Measurements from ENCODE around the gene ELMO2. TPM values are rescaled to one million over a fixed set of nuclear protein-coding genes. Genes with fewer than 3 reads are reported as not detected.
A peak's percentile ranks its signal among the peaks of the same experiment; 100 is the strongest.

The ELMO2 gene
- polyA plus RNA-seq = 100 to 1,000 TPM in 1 of 3 donors, 10 to 100 TPM in 2; 50.7 to 107 (median 98.7) TPM

GRCh38 chr20:46406200-46406985 is at the start of gene ELMO2:
Gene ELMO2, minus strand, starts transcription at chr20:46406615. Its CDS starts 12,133 bp downstream, at chr20:46394482.
- Mint-ChIP-seq H3K4me1 (peaks cover 70 to 78% of the 10 kb centered on the region in 2 donors), H3K4me3 (peak within 1 kb of the TSS; percentile 88 to 99 (median 95)), H3K9me3 (no peaks in the 10 kb centered on the region), H3K27me3 (ENCODE audit: low read depth in 3 of 3) (peaks cover 7 to 13% (median 10%) of the 10 kb centered on the region in 3 donors), H3K36me3 (peaks cover 0 to 2% (median 0%) of the 10 kb centered on the region in 3 donors), H3K27ac (peak within 1 kb of the TSS; percentile 91 to 98 (median 96))
- peak; percentile 93 to 95 (median 94) for DNase-seq

GRCh38 chr20:46455729-46456128 is 49.3 kb upstream of the ELMO2 start:
- no peak for DNase-seq
- Mint-ChIP-seq H3K4me3 (no peak overlapping the region), H3K36me3 (peaks cover 0 to 9% (median 0%) of the 10 kb centered on the region in 3 donors), H3K27me3 (ENCODE audit: low read depth in 3 of 3) (peaks cover 0 to 7% (median 5%) of the 10 kb centered on the region in 3 donors), H3K27ac (no peak overlapping the region), H3K9me3 (peaks cover 0 to 17% (median 11%) of the 10 kb centered on the region in 6 donors), H3K4me1 (peaks cover 0 to 5% of the 10 kb centered on the region in 2 donors)

GRCh38 chr20:46446851-46447250 is 40.4 kb upstream of the ELMO2 start:
- no peak for DNase-seq
- H3K36me3 Mint-ChIP-seq = no peaks in the 10 kb centered on the region
- no peak overlapping the region for H3K4me3 Mint-ChIP-seq
- no peaks in the 10 kb centered on the region for H3K9me3 Mint-ChIP-seq
- H3K27ac Mint-ChIP-seq = no peak overlapping the region
- H3K27me3 Mint-ChIP-seq (ENCODE audit: low read depth in 3 of 3) = peaks cover 2 to 26% (median 6%) of the 10 kb centered on the region in 3 donors
- no peaks in the 10 kb centered on the region for H3K4me1 Mint-ChIP-seq

- H3K27ac Mint-ChIP-seq = no peak overlapping the region
- no peaks in the 10 kb centered on the region for H3K36me3 Mint-ChIP-seq
- no peak overlapping the region for H3K4me3 Mint-ChIP-seq
- DNase-seq = no peak
- no peaks in the 10 kb centered on the region for H3K9me3 Mint-ChIP-seq
- peaks cover 0 to 8% (median 5%) of the 10 kb centered on the region in 3 donors for H3K27me3 Mint-ChIP-seq (ENCODE audit: low read depth in 3 of 3)
- no peaks in the 10 kb centered on the region for H3K4me1 Mint-ChIP-seq
These were observed 33.4 kb upstream of the ELMO2 start for GRCh38 chr20:46439837-46440236.

GRCh38 chr20:46438156-46438750 is 31.8 kb upstream of the ELMO2 start:
- Mint-ChIP-seq H3K27ac (no peak overlapping the region), H3K4me3 (no peak overlapping the region), H3K4me1 (no peaks in the 10 kb centered on the region), H3K36me3 (no peaks in the 10 kb centered on the region), H3K27me3 (ENCODE audit: low read depth in 3 of 3) (peaks cover under 1 to 6% (median 5%) of the 10 kb centered on the region in 3 donors), H3K9me3 (no peaks in the 10 kb centered on the region)
- peak in 1 of 3 donors; percentile 20 for DNase-seq

GRCh38 chr20:46435146-46435545 is 28.7 kb upstream of the ELMO2 start:
- Mint-ChIP-seq H3K9me3 (no peaks in the 10 kb centered on the region), H3K4me3 (no peak overlapping the region), H3K4me1 (no peaks in the 10 kb centered on the region), H3K27me3 (ENCODE audit: low read depth in 3 of 3) (peaks cover 3 to 10% (median 7%) of the 10 kb centered on the region in 3 donors), H3K36me3 (no peaks in the 10 kb centered on the region), H3K27ac (no peak overlapping the region)
- DNase-seq = no peak

- no peaks in the 10 kb centered on the region for H3K36me3 Mint-ChIP-seq
- H3K4me1 Mint-ChIP-seq = no peaks in the 10 kb centered on the region
- H3K27ac Mint-ChIP-seq = no peak overlapping the region
- H3K27me3 Mint-ChIP-seq (ENCODE audit: low read depth in 3 of 3) = peaks cover 3 to 10% (median 7%) of the 10 kb centered on the region in 3 donors
- no peak for DNase-seq
- no peaks in the 10 kb centered on the region for H3K9me3 Mint-ChIP-seq
- no peak overlapping the region for H3K4me3 Mint-ChIP-seq
These were observed 28.2 kb upstream of the ELMO2 start for GRCh38 chr20:46434597-46434996.

- peaks cover 3 to 18% (median 7%) of the 10 kb centered on the region in 3 donors for H3K27me3 Mint-ChIP-seq (ENCODE audit: low read depth in 3 of 3)
- H3K27ac Mint-ChIP-seq = no peak overlapping the region
These were observed 26.6 kb upstream of the ELMO2 start for GRCh38 chr20:46433051-46433450.

GRCh38 chr20:46430921-46431712 is 24.7 kb upstream of the ELMO2 start:
- no peaks in the 10 kb centered on the region for H3K36me3 Mint-ChIP-seq
- DNase-seq = no peak
- H3K27me3 Mint-ChIP-seq (ENCODE audit: low read depth in 3 of 3) = peaks cover 7 to 26% (median 9%) of the 10 kb centered on the region in 3 donors

More at GRCh38 chr20:46433051-46433450, 26.6 kb upstream of the ELMO2 start:
- DNase-seq = no peak
- Mint-ChIP-seq H3K9me3 (no peaks in the 10 kb centered on the region), H3K36me3 (no peaks in the 10 kb centered on the region), H3K4me1 (no peaks in the 10 kb centered on the region), H3K4me3 (no peak overlapping the region)

GRCh38 chr20:46427384-46427783 is 21.0 kb upstream of the ELMO2 start:
- Mint-ChIP-seq H3K27me3 (ENCODE audit: low read depth in 3 of 3) (peaks cover 4 to 26% (median 8%) of the 10 kb centered on the region in 3 donors), H3K4me3 (no peak overlapping the region), H3K27ac (no peak overlapping the region), H3K4me1 (no peaks in the 10 kb centered on the region), H3K36me3 (no peaks in the 10 kb centered on the region), H3K9me3 (no peaks in the 10 kb centered on the region)
- no peak for DNase-seq

More at GRCh38 chr20:46430921-46431712, 24.7 kb upstream of the ELMO2 start:
- Mint-ChIP-seq H3K27ac (no peak overlapping the region), H3K4me1 (no peaks in the 10 kb centered on the region), H3K9me3 (no peaks in the 10 kb centered on the region), H3K4me3 (no peak overlapping the region)

GRCh38 chr20:46423882-46424482 is 17.6 kb upstream of the ELMO2 start:
- Mint-ChIP-seq H3K4me3 (no peak overlapping the region), H3K36me3 (no peaks in the 10 kb centered on the region), H3K27ac (no peak overlapping the region), H3K4me1 (no peaks in the 10 kb centered on the region), H3K9me3 (no peaks in the 10 kb centered on the region), H3K27me3 (ENCODE audit: low read depth in 3 of 3) (peaks cover 4 to 13% (median 5%) of the 10 kb centered on the region in 3 donors)
- no peak for DNase-seq

- Mint-ChIP-seq H3K27ac (no peak overlapping the region), H3K4me1 (no peaks in the 10 kb centered on the region), H3K9me3 (no peaks in the 10 kb centered on the region), H3K27me3 (ENCODE audit: low read depth in 3 of 3) (peaks cover 4 to 10% (median 7%) of the 10 kb centered on the region in 3 donors), H3K4me3 (no peak overlapping the region), H3K36me3 (no peaks in the 10 kb centered on the region)
- no peak for DNase-seq
These were observed 16.9 kb upstream of the ELMO2 start for GRCh38 chr20:46423342-46423741.

- H3K27me3 Mint-ChIP-seq (ENCODE audit: low read depth in 3 of 3) = peaks cover 0 to 4% (median 1%) of the 10 kb centered on the region in 3 donors
- no peaks in the 10 kb centered on the region for H3K4me1 Mint-ChIP-seq
- no peak overlapping the region for H3K4me3 Mint-ChIP-seq
- H3K36me3 Mint-ChIP-seq = peaks cover 0 to 3% (median 0%) of the 10 kb centered on the region in 3 donors
- DNase-seq = no peak
- no peak overlapping the region for H3K27ac Mint-ChIP-seq
- no peaks in the 10 kb centered on the region for H3K9me3 Mint-ChIP-seq
These were observed 14.5 kb upstream of the ELMO2 start for GRCh38 chr20:46420878-46421277.
